ENCODE results near the gene CBX1. TPM values are rescaled to one million over a fixed set of nuclear protein-coding genes. Genes with fewer than 3 reads are reported as not detected.

CBX1 gene
- polyA plus RNA-seq (ENCODE audit: insufficient read length in 3 of 3): 100 to 1,000 TPM; 204 to 213 (median 212) TPM

GRCh38 chr17:48101012-48101720 is at the start of gene CBX1:
CBX1 (minus strand) TSS chr17:48101478; CDS start chr17:48077004, 24,474 bp downstream.
- DNase-seq (ENCODE audit: low read depth in 3 of 3, low spot score in 2 of 3): peak in 2 of 3 donors; percentile 90 to 92

- DNase-seq (ENCODE audit: low read depth in 3 of 3, low spot score in 2 of 3): no peak
Observed at GRCh38 chr17:48150597-48151001, 49.3 kb upstream of the CBX1 start.

- no peak for DNase-seq (ENCODE audit: low read depth in 3 of 3, low spot score in 2 of 3)
Observed at GRCh38 chr17:48149787-48150463, 48.6 kb upstream of the CBX1 start.

- no peak for DNase-seq (ENCODE audit: low read depth in 3 of 3, low spot score in 2 of 3)
Observed at GRCh38 chr17:48148854-48149786, 47.8 kb upstream of the CBX1 start.

GRCh38 chr17:48148029-48148770 is 46.9 kb upstream of the CBX1 start:
- no peak for DNase-seq (ENCODE audit: low read depth in 3 of 3, low spot score in 2 of 3)

GRCh38 chr17:48144976-48145798 is 43.9 kb upstream of the CBX1 start:
- DNase-seq (ENCODE audit: low read depth in 3 of 3, low spot score in 2 of 3): no peak

- no peak for DNase-seq (ENCODE audit: low read depth in 3 of 3, low spot score in 2 of 3)
Observed at GRCh38 chr17:48144231-48144630, 43.0 kb upstream of the CBX1 start.

- no peak for DNase-seq (ENCODE audit: low read depth in 3 of 3, low spot score in 2 of 3)
Observed at GRCh38 chr17:48143629-48144028, 42.4 kb upstream of the CBX1 start.

GRCh38 chr17:48139944-48140343 is 38.7 kb upstream of the CBX1 start:
- no peak for DNase-seq (ENCODE audit: low read depth in 3 of 3, low spot score in 2 of 3)

GRCh38 chr17:48137656-48138055 is 36.4 kb upstream of the CBX1 start:
- DNase-seq (ENCODE audit: low read depth in 3 of 3, low spot score in 2 of 3): no peak

- DNase-seq (ENCODE audit: low read depth in 3 of 3, low spot score in 2 of 3): no peak
Observed at GRCh38 chr17:48134912-48135480, 33.7 kb upstream of the CBX1 start.

GRCh38 chr17:48132385-48132784 is 31.1 kb upstream of the CBX1 start:
- no peak for DNase-seq (ENCODE audit: low read depth in 3 of 3, low spot score in 2 of 3)

- DNase-seq (ENCODE audit: low read depth in 3 of 3, low spot score in 2 of 3): peak in 2 of 3 donors; percentile 65 to 69
Observed at GRCh38 chr17:48131216-48131824, 30.0 kb upstream of the CBX1 start.

GRCh38 chr17:48129981-48130380 is 28.7 kb upstream of the CBX1 start:
- no peak for DNase-seq (ENCODE audit: low read depth in 3 of 3, low spot score in 2 of 3)

GRCh38 chr17:48128400-48128799 is 27.1 kb upstream of the CBX1 start:
- DNase-seq (ENCODE audit: low read depth in 3 of 3, low spot score in 2 of 3): no peak

- DNase-seq (ENCODE audit: low read depth in 3 of 3, low spot score in 2 of 3): no peak
Observed at GRCh38 chr17:48127371-48128051, 26.2 kb upstream of the CBX1 start.

- no peak for DNase-seq (ENCODE audit: low read depth in 3 of 3, low spot score in 2 of 3)
Observed at GRCh38 chr17:48126532-48126850, 25.2 kb upstream of the CBX1 start.

GRCh38 chr17:48125829-48126531 is 24.7 kb upstream of the CBX1 start:
- DNase-seq (ENCODE audit: low read depth in 3 of 3, low spot score in 2 of 3): no peak
